Activated CD8-positive, alpha-beta T cell treated with anti-CD3 and anti-CD28 coated beads for 36 hours (primary cell): Measurements from ENCODE around the gene C1orf167. TPM values are rescaled to one million over a fixed set of nuclear protein-coding genes. Genes with fewer than 3 reads are reported as not detected.

Experiments
- ATAC-seq: fragments of 200-7000 bp; cut with Tn5 transposase; one replicate; pipeline ENCODE4 v1.10.0; 2021; ENCODE audit warnings: mild to moderate bottlenecking, moderate library complexity
- CTCF ChIA-PET: fragments of 350-600 bp; sonication (Branson Sonifier 250); formaldehyde crosslinking; loops from one replicate; lab custom pipeline; 2021; ENCODE audit warnings: antibody characterized with exemption; lab: Charles Lee
- POLR2A ChIA-PET: fragments of 350-600 bp; sonication (Branson Sonifier 250); formaldehyde crosslinking; loops from one replicate; lab custom pipeline; 2021; ENCODE audit warnings: antibody characterized with exemption; lab: Charles Lee
- DNase-seq: peaks from one replicate; pipeline ENCODE4 v3.0.0-alpha.2; 2020
- H3K27ac Mint-ChIP-seq: one replicate; pipeline ENCODE4 v1.8.0; 2021; ENCODE audit warnings: mild to moderate bottlenecking, mixed read lengths
- H3K27me3 Mint-ChIP-seq: one replicate; pipeline ENCODE4 v1.8.0; 2021; ENCODE audit warnings: mixed read lengths
- H3K36me3 Mint-ChIP-seq: one replicate; pipeline ENCODE4 v1.8.0; 2021; ENCODE audit warnings: low read depth, mixed read lengths
- H3K4me1 Mint-ChIP-seq: one replicate; pipeline ENCODE4 v1.8.0; 2021; ENCODE audit warnings: low read depth, mixed read lengths
- H3K4me3 Mint-ChIP-seq: one replicate; pipeline ENCODE4 v1.8.0; 2021; ENCODE audit warnings: mild to moderate bottlenecking, moderate library complexity, mixed read lengths
- H3K9me3 Mint-ChIP-seq: one replicate; pipeline ENCODE4 v1.8.0; 2021; ENCODE audit warnings: mixed read lengths
- CTCF ChIP-seq: fragments of 200-600 bp; IDR thresholded peaks from one replicate; pipeline ENCODE4 v1.8.0; 2022; ENCODE audit warnings: antibody characterized with exemption, mild to moderate bottlenecking
- intact Hi-C: fragments of 100-400 bp; cut with micrococcal nuclease; formaldehyde crosslinking; loops from one replicate; pipeline ENCODE4 v1.10.0; 2022
- total RNA-seq, 2 experiments: library from RNA; stranded (reverse); gene quantifications; one replicate each; pipeline ENCODE4 v1.2.3, GENCODE V29; 2021

C1orf167 gene
- total RNA-seq, 2 experiments from 2014 or later = not detected

GRCh38 chr1:11772458-11772857, 10.5 kb downstream of the C1orf167 start:
- Mint-ChIP-seq H3K36me3 (no peaks in the 10 kb centered on the region), H3K27me3 (no peaks in the 10 kb centered on the region), H3K4me1 (no peaks in the 10 kb centered on the region), H3K4me3 (no peak overlapping the region), H3K9me3 (no peaks in the 10 kb centered on the region), H3K27ac (no peak overlapping the region)
- POLR2A ChIA-PET = interaction anchor here (0.6 kb wide), 1 partner anchor 510 kb away, joined by 3 read pairs; the partner anchor contains the start of gene MTOR
- TF ChIP-seq CTCF = no peak
- DNase-seq = no peak
- ATAC-seq = no peak
- CTCF ChIA-PET = no interaction called here
- intact Hi-C loops = no loop called here

- POLR2A ChIA-PET = no interaction called here
- no peak for TF ChIP-seq CTCF
- DNase-seq = no peak
- Mint-ChIP-seq H3K27me3 (no peaks in the 10 kb centered on the region), H3K4me1 (no peaks in the 10 kb centered on the region), H3K9me3 (no peaks in the 10 kb centered on the region), H3K4me3 (no peak overlapping the region), H3K36me3 (no peaks in the 10 kb centered on the region), H3K27ac (no peak overlapping the region)
- no peak for ATAC-seq
- intact Hi-C loops = no loop called here
- CTCF ChIA-PET = no interaction called here
Observed at GRCh38 chr1:11774753-11775152, 12.8 kb downstream of the C1orf167 start.

DNA sequence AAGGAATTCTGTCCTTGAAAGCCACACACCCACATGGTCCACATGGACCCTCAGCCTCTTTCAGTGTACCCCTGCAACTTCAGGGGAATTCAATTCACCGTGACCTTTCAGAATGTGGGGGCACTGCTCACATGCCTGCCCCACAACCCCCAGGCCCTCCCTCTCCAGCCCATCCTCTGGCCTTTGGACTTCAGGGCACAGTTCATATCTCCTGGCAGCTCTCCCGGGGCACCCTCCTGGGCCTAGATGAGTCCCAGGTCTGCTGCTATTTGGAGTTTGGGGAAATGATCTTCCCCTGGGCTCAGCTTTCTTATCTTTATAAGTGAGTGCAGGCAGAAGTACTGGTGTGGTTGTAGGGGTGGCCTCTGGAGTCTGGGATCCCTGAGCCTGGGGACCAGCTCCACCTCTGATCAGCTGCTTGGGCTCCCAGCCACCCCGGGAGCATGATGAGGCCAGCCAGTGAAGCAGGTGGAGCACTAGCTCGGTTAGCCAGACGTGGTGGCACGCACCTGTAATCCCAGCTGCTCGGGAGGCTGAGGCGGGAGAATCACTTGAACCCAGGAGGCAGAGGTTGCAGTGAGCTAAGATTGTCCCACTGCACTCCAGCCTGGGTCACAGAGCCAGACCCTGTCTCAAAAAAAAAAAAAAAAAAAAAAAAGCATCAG, 15.8 kb downstream of the C1orf167 start:
- TF ChIP-seq CTCF = no peak
- intact Hi-C loops = no loop called here
- ATAC-seq (no peak), DNase-seq (no peak)
- no peaks in the 10 kb centered on the region for H3K4me1 Mint-ChIP-seq
- no peak overlapping the region for H3K4me3 Mint-ChIP-seq
- H3K36me3 Mint-ChIP-seq = no peaks in the 10 kb centered on the region
- POLR2A ChIA-PET = interaction anchor here (0.8 kb wide), 2 partner anchors 104 to 130 kb away, joined by 3 read pairs; no protein-coding TSS in a partner anchor
- H3K27ac Mint-ChIP-seq = no peak overlapping the region
- no peaks in the 10 kb centered on the region for H3K9me3 Mint-ChIP-seq
- CTCF ChIA-PET = no interaction called here
- H3K27me3 Mint-ChIP-seq = no peaks in the 10 kb centered on the region

- no peak for DNase-seq
- Mint-ChIP-seq H3K9me3 (no peaks in the 10 kb centered on the region), H3K4me3 (no peak overlapping the region), H3K36me3 (no peaks in the 10 kb centered on the region), H3K4me1 (no peaks in the 10 kb centered on the region), H3K27me3 (no peaks in the 10 kb centered on the region), H3K27ac (no peak overlapping the region)
- no peak for ATAC-seq
- TF ChIP-seq CTCF = no peak
- intact Hi-C loops = no loop called here
- POLR2A ChIA-PET = interaction anchor here (0.8 kb wide), 2 partner anchors 103 to 130 kb away, joined by 3 read pairs; no protein-coding TSS in a partner anchor
- CTCF ChIA-PET = no interaction called here
Observed at GRCh38 chr1:11778336-11778735, 16.3 kb downstream of the C1orf167 start.

DNA sequence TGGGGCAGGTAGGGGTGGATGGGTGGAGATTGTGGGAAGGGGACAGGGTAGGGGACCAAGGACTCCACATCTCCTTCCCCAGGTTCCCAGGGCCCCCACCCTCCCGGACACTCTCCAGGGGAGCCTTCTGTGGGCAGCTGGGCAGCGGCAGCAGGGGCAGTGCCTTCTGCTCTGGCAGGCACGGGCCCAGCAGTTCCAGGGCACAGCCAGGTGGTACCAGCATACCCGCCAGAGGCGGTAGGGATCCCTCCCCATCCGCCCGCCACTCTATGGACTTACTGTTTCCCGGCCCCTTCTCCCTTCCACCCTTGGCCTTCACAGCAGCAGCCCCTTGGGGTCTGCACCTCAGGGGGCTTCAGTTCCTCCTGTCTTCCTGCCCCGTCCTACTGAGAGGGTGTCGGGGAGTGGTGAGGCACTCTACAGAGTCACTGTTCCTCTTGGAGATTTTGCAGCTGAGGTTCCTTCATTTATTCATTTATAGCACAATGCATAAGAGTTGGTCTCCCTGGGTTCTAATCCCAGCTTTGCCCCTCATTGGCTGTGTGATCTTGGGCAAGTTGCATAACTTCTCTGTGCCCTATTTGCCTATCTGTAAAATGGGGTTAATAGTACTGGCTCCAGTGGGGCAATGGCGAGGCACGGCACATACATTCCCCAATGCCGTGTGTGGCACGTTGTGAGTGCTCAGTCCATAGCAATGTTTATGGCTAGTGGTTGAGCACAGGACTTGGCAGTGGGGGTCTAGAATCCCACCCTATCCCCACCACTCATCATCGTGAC, 17.0 kb downstream of the C1orf167 start:
- ATAC-seq (no peak), DNase-seq (no peak)
- Mint-ChIP-seq H3K4me1 (no peaks in the 10 kb centered on the region), H3K27me3 (no peaks in the 10 kb centered on the region), H3K36me3 (no peaks in the 10 kb centered on the region), H3K4me3 (no peak overlapping the region), H3K9me3 (no peaks in the 10 kb centered on the region), H3K27ac (no peak overlapping the region)
- ChIA-PET CTCF (no interaction called here), POLR2A (no interaction called here)
- no peak for TF ChIP-seq CTCF
- intact Hi-C loops = no loop called here
